Measurements from ENCODE around the gene APAF1.

DNA sequence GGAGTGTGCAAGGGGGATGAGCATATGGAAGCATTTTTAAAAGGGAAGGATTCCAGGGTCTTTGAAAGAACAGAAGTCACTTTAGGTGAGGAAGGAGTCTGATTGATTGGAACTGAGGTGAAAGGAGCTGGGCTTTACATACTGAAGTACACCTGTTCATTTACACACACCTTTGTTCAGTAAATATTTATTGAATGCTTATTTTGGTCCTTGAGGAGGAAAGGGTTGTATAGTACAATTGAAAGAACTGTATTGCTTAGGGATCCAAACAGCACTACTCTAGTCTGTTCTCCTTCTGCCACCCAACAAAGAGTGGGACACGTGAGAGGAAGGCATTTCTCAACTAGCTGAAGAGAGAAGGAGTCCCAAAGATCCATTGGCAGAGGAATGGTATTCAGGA lies 63.9 kb downstream of the APAF1 start:
- TF ChIP-seq MAX (IDR thresholded peaks at IDR 0.05): no peak
- TF ChIP-seq EP300 (IDR thresholded peaks at IDR 0.05; ENCODE audit: low read depth in 2 of 2, low read length in 2 of 2): no peak
- no peak for TF ChIP-seq EP300 (CRISPR knock-in tag; IDR thresholded peaks at IDR 0.05; ENCODE audit: borderline replicate concordance)
- no peak for TF ChIP-seq NKX3-1 (CRISPR knock-in tag; IDR thresholded peaks at IDR 0.05)
- TF ChIP-seq NAIF1 (CRISPR knock-in tag; IDR thresholded peaks at IDR 0.05; ENCODE audit: borderline replicate concordance): no peak
- no peak for TF ChIP-seq ZNF7 (CRISPR knock-in tag; IDR thresholded peaks at IDR 0.05)
- no peak for TF ChIP-seq BRF2 (CRISPR knock-in tag; IDR thresholded peaks at IDR 0.05)
- no peak for TF ChIP-seq ZNF746 (CRISPR knock-in tag; IDR thresholded peaks at IDR 0.05)
- TF ChIP-seq PLRG1 (conservative IDR thresholded peaks at IDR 0.05): no peak
